Mammary epithelial cell (primary cell): ENCODE results near the gene DMD.

ENCODE experiments used
- EZH2 ChIP-seq: IDR thresholded peaks from 2 replicates; pipeline ENCODE4 v1.6.1; 2012; ENCODE audit warnings: low read length, inconsistent platforms, borderline replicate concordance
- TF ChIP-seq, protein P1 (sequence below), 2 donors: IDR thresholded peaks in 1 of 2; conservative IDR thresholded peaks in 1 of 2; 2 replicates each; pipeline ENCODE4 v1.5.1; 2011 to 2012; ENCODE audit warnings: inconsistent platforms in 2 of 2, low read length in 2 of 2, mild to moderate bottlenecking in 2 of 2, control low read depth in 1 of 2, low read depth in 1 of 2; ENCODE audit not compliant: insufficient read depth in 1 of 2; ENCODE audit errors: extremely low read depth in 1 of 2

DNA sequence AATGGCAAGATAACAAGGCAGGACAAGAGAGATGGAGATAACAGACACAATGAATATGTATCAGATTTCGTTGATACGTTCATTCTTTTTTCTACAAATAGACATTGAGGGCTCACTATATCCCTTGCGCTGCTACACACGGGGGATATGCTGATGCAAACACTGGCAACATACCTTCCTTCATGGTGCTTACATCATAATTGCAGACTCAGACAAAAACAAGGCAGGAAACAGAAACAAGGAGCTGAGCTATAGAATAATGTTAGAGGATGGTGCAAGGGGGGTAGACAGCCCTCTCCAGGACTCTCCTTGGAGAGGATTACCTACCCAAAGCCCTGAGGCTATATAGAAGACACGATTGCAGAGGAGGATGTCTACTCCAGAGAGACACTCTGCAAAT is 1069.5 kb downstream of the DMD start:
- TF ChIP-seq, protein P1, sequence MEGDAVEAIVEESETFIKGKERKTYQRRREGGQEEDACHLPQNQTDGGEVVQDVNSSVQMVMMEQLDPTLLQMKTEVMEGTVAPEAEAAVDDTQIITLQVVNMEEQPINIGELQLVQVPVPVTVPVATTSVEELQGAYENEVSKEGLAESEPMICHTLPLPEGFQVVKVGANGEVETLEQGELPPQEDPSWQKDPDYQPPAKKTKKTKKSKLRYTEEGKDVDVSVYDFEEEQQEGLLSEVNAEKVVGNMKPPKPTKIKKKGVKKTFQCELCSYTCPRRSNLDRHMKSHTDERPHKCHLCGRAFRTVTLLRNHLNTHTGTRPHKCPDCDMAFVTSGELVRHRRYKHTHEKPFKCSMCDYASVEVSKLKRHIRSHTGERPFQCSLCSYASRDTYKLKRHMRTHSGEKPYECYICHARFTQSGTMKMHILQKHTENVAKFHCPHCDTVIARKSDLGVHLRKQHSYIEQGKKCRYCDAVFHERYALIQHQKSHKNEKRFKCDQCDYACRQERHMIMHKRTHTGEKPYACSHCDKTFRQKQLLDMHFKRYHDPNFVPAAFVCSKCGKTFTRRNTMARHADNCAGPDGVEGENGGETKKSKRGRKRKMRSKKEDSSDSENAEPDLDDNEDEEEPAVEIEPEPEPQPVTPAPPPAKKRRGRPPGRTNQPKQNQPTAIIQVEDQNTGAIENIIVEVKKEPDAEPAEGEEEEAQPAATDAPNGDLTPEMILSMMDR (conservative IDR thresholded peaks at IDR 0.05 in 1 of 2, IDR thresholded peaks at IDR 0.05 in 1 of 2; ENCODE audit: extremely low read depth in 1 of 2, insufficient read depth in 1 of 2, low read depth in 1 of 2, low read length in 2 of 2): no peak
- no peak for TF ChIP-seq EZH2
